T-helper 1 cell (primary cell): Measurements from ENCODE around the gene ACER2.

Experiments
- DNase-seq, 5 donors: peaks; one replicate each; pipeline ENCODE4 v3.0.0-alpha.2; 2012 to 2020

Gene ACER2

DNA sequence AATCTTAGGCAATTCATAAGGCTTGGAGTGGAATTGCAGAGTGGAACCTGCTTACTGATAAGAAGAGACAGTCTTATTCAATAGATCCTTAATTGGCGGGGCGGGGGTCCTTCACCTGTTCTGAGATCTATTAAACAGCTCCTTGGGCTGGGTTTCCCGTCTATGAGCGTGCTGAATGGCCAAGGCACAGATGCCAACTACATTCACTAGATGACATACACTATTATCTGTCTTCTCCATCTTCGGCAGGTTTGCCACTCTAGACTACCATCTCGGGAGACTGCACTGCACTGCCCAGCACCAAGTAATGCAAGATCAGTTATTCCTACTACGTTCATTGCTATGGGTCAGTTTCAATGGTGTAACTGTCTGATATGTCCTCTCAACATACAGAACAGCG, 81.5 kb downstream of the ACER2 start:
- no peak for DNase-seq

DNA sequence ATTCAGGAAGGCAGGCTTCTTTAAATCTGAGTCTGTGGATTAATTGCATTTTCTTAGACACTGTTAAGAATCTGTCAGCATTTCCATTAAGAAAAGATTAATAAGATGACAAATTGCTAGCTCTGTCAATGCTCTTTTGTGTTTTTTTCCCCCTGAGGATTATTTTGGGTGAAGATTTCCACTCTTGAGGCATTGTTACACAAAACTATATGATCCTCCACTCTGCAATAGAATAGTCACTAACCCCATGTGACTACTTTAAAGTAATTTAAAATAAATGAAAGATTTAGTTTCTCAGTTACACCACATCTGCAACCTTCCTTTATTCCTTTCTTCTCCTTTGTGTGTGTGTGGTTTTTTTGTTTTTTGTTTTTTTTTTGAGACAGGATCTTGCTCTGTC, 82.0 kb downstream of the ACER2 start:
- no peak for DNase-seq

DNA sequence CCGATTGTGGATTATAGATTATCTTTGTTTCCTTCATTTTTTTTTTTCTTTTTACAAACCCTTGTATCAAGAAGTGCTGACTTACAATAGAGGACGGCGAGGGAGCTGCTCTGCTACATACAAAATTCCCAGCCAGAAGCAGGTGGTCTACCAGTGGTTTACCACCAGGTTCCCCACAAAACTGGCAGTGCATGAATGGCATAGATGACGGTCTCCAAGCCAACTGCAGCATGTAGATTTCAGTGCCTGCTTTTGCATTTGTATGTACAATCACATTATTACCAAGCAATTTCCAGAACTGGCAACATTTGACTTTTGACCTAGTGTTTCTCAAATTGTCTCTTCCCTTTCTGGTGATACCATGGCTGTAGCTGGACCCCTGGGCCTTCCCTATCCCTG, 84.0 kb downstream of the ACER2 start:
- no peak for DNase-seq

DNA sequence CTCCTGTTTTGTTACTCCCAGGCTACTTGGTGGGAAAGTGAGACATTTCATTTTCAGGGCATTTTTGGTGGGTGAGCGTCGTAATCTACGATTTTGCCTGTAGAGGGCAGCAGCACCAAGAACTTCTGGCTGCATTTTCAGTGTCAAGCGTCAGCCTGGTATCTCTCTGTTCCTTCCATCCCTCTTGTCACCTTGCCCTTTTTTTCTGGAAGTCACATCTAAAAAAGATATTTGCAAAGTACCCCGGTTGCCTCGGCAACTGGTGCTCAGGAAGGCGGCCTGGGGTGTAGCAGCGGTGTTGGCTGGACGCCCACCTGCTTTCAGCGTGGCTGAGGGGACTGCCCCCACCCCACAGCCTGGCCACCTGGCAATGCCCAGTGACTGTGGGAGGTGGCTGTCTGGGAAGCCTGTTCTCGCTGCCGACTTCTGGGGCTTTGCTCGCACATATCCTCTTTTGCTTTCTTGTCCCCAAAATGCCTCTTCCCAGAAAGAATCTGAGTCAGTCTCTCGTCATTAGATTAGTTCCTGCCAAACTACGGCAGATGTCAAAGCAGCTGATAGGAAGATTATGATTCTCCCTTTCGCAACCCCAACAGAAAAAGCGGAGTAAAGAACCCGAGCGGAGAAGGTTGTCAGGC, 84.5 kb downstream of the ACER2 start:
- peak in 2 of 5 donors; percentile 21 to 42 for DNase-seq

DNA sequence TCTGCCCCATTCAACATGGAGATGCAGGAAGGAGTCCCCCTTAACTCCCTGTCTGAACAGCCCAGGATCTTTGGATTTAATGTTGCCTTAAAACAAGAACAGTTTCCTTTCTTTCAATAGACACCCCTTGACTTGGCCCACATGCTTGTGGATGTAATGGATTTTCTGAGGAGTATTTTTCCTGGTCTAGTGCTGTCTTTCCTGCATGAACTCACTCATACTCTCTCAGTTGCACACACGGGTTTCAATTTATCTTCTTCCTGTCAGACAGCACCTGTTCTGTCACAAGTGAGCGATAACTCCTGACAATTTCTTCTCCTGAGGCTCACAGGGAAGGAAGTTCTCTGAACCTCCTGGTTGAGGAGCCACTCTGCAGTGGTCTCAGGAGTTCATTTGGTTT, 85.1 kb downstream of the ACER2 start:
- DNase-seq = no peak

DNA sequence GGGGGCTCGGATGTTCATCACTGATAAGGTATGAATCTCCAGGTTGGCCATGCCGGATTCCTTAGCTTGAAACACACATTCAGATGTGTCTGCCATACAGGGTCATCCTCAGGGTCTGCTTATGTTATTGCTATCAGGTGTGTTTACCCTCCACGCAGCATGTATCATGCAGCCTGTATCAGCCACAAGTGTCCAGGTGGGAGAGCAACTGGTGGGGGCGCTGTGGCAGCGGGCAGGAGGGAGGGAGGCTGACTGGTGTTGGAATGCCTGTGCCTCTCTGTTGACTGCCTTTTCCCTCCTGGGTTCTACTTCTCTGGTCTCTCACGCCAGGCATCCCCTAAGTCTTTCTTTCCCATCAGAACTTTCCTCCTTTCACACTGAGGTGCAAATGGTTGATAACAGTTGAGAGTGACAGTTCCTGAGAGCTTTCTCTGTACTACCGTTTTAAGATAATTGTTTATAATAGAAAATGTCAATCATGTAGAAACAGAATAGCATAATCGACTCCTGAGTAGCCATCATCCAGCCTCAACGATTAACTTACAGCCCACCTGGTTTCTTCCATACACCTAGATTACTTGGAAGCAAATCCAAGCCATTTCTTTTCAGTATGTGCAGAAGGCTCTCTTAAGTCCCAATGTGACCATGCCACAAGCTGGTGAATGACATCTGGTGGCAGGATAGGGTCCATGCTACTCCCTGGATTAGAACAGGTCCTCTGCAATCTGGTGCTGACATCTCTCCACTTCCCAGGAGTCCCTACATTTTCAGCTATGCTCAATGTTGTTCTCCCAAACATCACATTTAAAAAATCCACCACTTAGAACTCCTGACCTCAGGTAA, 86.6 kb downstream of the ACER2 start:
- no peak for DNase-seq

DNA sequence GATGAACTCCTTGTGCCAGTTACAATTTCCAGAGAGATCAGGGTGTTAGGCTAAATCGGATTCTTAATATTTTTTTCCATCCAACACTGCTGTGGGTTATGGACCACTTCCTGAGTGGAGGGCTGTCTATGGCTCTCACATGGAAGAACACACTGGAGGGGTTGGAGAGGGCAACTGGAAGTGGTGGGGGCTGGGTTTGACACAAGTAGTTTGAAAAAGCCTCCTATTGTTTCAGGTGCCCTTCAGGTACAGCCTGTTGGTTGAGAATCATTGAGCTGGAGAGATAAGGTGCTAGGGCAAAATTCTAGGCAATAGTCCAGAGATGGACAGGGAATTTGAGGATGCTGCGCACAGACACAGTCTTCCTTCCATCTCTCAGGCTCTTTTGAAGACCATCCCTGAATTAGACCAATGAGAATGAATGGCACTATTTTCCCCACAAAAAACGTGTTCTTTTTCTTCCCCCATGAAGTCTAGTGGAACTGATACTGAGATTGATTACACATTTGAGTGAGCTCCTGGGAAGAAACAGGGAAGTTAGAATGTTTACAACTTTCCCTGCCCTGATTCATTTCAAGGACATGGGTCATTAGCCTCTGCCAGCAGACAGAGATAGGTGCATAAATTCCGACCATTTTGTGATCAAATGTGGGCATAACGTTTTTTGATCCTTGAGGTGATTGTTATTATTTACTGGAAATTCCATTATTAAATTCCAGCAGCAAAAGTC, 87.7 kb downstream of the ACER2 start:
- DNase-seq = no peak

DNA sequence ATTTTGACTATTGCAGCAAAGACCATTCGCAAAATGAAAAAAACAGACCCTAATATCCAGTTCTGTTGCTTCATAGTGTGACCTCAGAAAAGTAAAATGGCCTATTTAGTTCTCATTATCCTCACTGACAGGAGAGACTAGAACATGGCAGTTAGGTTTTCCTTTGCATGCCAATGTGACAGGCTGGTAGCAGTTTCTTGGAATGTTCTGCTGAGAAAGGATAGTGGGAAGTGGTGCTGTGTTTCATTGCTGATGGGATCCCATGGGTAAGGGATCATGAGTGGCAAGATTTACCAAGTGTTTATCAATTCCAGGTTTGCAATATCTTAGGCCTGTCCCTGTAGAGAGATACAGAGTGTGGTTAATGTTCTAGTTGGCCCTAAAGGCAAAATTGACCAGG, 88.5 kb downstream of the ACER2 start:
- DNase-seq = no peak

DNA sequence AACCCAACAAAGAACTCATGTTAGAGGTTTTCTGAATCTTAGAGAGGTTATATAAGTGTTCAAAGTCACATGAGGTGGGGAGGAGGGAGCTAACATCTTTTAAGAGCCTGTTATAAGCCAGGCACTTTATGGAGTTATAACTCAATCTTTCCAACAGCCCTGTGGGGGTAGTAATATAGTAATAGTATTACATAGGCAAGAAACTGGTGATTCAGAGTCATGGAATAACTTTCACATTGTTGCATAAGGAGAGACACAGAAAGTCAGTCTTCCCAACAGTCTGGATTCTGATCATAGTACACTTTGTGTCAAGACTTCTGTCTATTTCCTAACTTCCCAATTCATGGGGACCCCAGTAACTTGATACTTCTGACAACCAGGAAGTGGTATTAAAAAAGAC, 89.2 kb downstream of the ACER2 start:
- no peak for DNase-seq
